GM12878 (cell line): Measurements from ENCODE around the gene TCF7. TPM values are rescaled to one million over a fixed set of nuclear protein-coding genes. Genes with fewer than 3 reads are reported as not detected.

Source experiments
- CBFB ChIP-seq: IDR thresholded peaks from 2 replicates; pipeline ENCODE4 v1.6.1; 2016; ENCODE audit warnings: antibody characterized with exemption, low read depth
- CHD4 ChIP-seq: fragments of 200-600 bp; sonication (generic); IDR thresholded peaks from 2 replicates; pipeline ENCODE4 v1.6.1; 2016; ENCODE audit warnings: mild to moderate bottlenecking
- E2F8 ChIP-seq: fragments of 450-650 bp; IDR thresholded peaks from 2 replicates; pipeline ENCODE4 v1.6.1; 2018; ENCODE audit warnings: mild to moderate bottlenecking, low read depth, moderate library complexity; ENCODE audit not compliant: partially characterized antibody
- FOXK2 ChIP-seq: fragments of 450-650 bp; IDR thresholded peaks from 2 replicates; pipeline ENCODE4 v1.6.1; 2017; ENCODE audit warnings: mild to moderate bottlenecking, moderate library complexity
- IRF4 ChIP-seq: IDR thresholded peaks from 2 replicates; pipeline ENCODE4 v1.6.1; 2011; ENCODE audit warnings: low read depth, low read length
- MEF2A ChIP-seq: IDR thresholded peaks from 2 replicates; pipeline ENCODE4 v1.6.1; 2011; ENCODE audit warnings: low read depth, mild to moderate bottlenecking, low read length, moderate library complexity; ENCODE audit not compliant: insufficient read depth
- MEF2B ChIP-seq: fragments of 450-650 bp; IDR thresholded peaks from 2 replicates; pipeline ENCODE4 v1.6.1; 2018; ENCODE audit warnings: mild to moderate bottlenecking, moderate library complexity; ENCODE audit not compliant: partially characterized antibody, poor library complexity, severe bottlenecking
- NFYB ChIP-seq: IDR thresholded peaks from 2 replicates; pipeline ENCODE4 v1.6.1; 2011; ENCODE audit warnings: low read depth, mild to moderate bottlenecking, low read length, improper control_type of control experiment, moderate library complexity; ENCODE audit not compliant: insufficient read depth
- PAX5 ChIP-seq: IDR thresholded peaks from 2 replicates; pipeline ENCODE4 v1.6.1; 2011; ENCODE audit warnings: low read depth, low read length, borderline replicate concordance
- PBX3 ChIP-seq: IDR thresholded peaks from 2 replicates; pipeline ENCODE4 v1.6.1; 2011; ENCODE audit warnings: mild to moderate bottlenecking, low read depth, low read length, moderate library complexity; ENCODE audit not compliant: insufficient replicate concordance
- RAD51 ChIP-seq: fragments of 450-650 bp; IDR thresholded peaks from 2 replicates; pipeline ENCODE4 v1.6.1; 2016; ENCODE audit warnings: moderate library complexity, mild to moderate bottlenecking, inconsistent platforms
- RB1 ChIP-seq: fragments of 450-650 bp; formaldehyde crosslinking; IDR thresholded peaks from 2 replicates; pipeline ENCODE4 v1.6.1; 2017; ENCODE audit warnings: mild to moderate bottlenecking, borderline replicate concordance
- SIN3A ChIP-seq: IDR thresholded peaks from 2 replicates; pipeline ENCODE4 v1.6.1; 2012; ENCODE audit warnings: low read depth, low read length, improper control_type of control experiment
- SREBF1 ChIP-seq: IDR thresholded peaks from 2 replicates; pipeline ENCODE4 v1.6.1; 2012; ENCODE audit warnings: mild to moderate bottlenecking, low read length
- STAT1 ChIP-seq: fragments of 450-650 bp; conservative IDR thresholded peaks from 2 replicates; pipeline ENCODE4 v1.6.1; 2014; ENCODE audit warnings: antibody characterized with exemption, mild to moderate bottlenecking
- ZNF24 ChIP-seq: fragments of 450-650 bp; IDR thresholded peaks from 2 replicates; pipeline ENCODE4 v1.6.1; 2017; ENCODE audit warnings: antibody characterized with exemption, mild to moderate bottlenecking
- ZNF384 ChIP-seq: IDR thresholded peaks from 2 replicates; pipeline ENCODE4 v1.6.1; 2012; ENCODE audit warnings: low read depth, mild to moderate bottlenecking, low read length, improper control_type of control experiment, borderline replicate concordance
- polyA plus RNA-seq, 11 experiments: library from polyadenylated mRNA; depleted of rRNA in 4 of 11; unstranded in 6 of 11; stranded (reverse) in 5 of 11; fragments of >200 nt; fragmentation: Nextera tagmentation in 4 of 11; fragmentation: Illumina TruSeq in 1 of 11; extraction: Ambion mirVana in 4 of 11; extraction: Trizol in 1 of 11; gene quantifications; 1 replicate in 1 of 11; 2 replicates in 10 of 11; pipeline versions ENCODE4 v1.2.1 to v1.2.3, GENCODE V29; 2011 to 2016; ENCODE audit warnings: inconsistent platforms in 2 of 11, missing spikeins in 2 of 11, low read depth in 1 of 11
- total RNA-seq, 4 experiments: library from RNA; depleted of rRNA in 3 of 4; stranded (reverse); fragments of >200 nt in 3 of 4; fragmentation: Illumina TruSeq in 1 of 4; extraction: Trizol in 1 of 4; gene quantifications; 2 replicates each; pipeline versions ENCODE4 v1.2.1 to v1.2.3, GENCODE V29; 2013 to 2021
- TF ChIP-seq, protein P1 (sequence below): fragments of 450-650 bp; IDR thresholded peaks from 2 replicates; pipeline ENCODE4 v1.6.1; 2017; ENCODE audit warnings: mild to moderate bottlenecking
- TF ChIP-seq, protein P2 (sequence below): fragments of 450-650 bp; IDR thresholded peaks from 2 replicates; pipeline ENCODE4 v1.6.1; 2017; ENCODE audit warnings: low read depth, mild to moderate bottlenecking, moderate library complexity
- TF ChIP-seq, protein P3 (sequence below): fragments of 450-650 bp; IDR thresholded peaks from 2 replicates; pipeline ENCODE4 v1.6.1; 2016; ENCODE audit warnings: mild to moderate bottlenecking

TCF7 gene
- total and polyA plus RNA-seq, 10 of the 15 experiments (the other 5 are each of a cell fraction or from before 2014, with no cell fraction given) = 10.0 to 60.2 (median 23.6) TPM

DNA sequence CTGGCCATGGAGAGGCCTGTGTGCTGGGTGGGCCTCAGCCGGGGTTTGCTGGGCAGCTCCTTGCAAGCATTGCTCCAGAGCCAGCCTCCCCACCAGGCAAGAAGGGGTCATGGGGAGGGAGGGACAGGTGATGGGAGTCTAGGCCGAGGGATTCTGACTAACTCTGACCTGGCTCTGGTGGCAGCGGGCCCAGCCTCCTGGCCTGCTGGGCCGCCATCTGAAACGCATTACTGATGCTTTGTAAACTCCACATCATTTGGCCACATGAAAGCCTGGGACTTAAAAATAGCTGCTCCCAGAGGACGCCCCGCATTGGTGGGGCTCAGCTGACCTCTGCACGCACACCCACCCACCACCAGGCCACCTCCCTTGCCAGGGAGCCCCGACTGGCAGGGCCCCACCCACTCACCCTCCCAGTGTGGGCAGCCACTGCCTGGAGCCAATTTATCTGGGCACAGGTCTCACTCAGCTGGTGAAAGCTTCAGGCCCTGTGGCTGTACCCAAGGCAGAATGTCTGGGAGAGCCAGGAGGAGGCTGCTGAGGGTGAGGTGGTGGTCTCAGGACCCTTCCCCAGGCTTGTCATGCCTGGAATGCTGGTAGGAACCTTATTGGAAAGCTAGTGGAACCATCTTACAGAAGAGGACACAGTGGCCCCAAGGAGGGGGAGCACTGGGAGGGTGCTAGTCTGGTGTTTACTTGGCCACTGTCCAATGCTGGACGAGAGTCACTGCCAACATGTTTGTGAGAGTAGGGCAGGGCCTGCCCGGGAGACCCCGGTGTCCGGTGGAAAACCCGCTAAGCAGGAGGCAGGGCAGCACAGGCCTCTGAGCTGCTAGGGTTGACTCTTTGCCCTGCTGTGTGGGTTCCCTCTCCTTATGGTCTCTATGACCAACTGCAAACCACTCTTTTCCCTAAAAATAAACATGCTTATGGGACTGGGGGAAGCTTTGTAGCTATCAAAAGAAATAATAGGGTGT lies 10.8 kb downstream of the TCF7 start (continued):
- TF ChIP-seq ZNF24 (no peak), IRF4 (no peak), NFYB (no peak), MEF2B (peak; percentile 67), E2F8 (no peak), SIN3A (no peak), STAT1 (no peak), PAX5 (no peak), FOXK2 (no peak), SREBF1 (no peak), MEF2A (0 out of 2 replicates have a peak, but pooled peaks have one; percentile 24), CHD4 (no peak), ZNF384 (no peak), RAD51 (no peak), RB1 (no peak), PBX3 (no peak), CBFB (0 out of 2 replicates have a peak, but pooled peaks have one; percentile 30)
- TF ChIP-seq, protein P1, sequence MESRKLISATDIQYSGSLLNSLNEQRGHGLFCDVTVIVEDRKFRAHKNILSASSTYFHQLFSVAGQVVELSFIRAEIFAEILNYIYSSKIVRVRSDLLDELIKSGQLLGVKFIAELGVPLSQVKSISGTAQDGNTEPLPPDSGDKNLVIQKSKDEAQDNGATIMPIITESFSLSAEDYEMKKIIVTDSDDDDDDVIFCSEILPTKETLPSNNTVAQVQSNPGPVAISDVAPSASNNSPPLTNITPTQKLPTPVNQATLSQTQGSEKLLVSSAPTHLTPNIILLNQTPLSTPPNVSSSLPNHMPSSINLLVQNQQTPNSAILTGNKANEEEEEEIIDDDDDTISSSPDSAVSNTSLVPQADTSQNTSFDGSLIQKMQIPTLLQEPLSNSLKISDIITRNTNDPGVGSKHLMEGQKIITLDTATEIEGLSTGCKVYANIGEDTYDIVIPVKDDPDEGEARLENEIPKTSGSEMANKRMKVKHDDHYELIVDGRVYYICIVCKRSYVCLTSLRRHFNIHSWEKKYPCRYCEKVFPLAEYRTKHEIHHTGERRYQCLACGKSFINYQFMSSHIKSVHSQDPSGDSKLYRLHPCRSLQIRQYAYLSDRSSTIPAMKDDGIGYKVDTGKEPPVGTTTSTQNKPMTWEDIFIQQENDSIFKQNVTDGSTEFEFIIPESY = no peak
- TF ChIP-seq, protein P2, sequence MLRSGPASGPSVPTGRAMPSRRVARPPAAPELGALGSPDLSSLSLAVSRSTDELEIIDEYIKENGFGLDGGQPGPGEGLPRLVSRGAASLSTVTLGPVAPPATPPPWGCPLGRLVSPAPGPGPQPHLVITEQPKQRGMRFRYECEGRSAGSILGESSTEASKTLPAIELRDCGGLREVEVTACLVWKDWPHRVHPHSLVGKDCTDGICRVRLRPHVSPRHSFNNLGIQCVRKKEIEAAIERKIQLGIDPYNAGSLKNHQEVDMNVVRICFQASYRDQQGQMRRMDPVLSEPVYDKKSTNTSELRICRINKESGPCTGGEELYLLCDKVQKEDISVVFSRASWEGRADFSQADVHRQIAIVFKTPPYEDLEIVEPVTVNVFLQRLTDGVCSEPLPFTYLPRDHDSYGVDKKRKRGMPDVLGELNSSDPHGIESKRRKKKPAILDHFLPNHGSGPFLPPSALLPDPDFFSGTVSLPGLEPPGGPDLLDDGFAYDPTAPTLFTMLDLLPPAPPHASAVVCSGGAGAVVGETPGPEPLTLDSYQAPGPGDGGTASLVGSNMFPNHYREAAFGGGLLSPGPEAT = no peak
- TF ChIP-seq, protein P3, sequence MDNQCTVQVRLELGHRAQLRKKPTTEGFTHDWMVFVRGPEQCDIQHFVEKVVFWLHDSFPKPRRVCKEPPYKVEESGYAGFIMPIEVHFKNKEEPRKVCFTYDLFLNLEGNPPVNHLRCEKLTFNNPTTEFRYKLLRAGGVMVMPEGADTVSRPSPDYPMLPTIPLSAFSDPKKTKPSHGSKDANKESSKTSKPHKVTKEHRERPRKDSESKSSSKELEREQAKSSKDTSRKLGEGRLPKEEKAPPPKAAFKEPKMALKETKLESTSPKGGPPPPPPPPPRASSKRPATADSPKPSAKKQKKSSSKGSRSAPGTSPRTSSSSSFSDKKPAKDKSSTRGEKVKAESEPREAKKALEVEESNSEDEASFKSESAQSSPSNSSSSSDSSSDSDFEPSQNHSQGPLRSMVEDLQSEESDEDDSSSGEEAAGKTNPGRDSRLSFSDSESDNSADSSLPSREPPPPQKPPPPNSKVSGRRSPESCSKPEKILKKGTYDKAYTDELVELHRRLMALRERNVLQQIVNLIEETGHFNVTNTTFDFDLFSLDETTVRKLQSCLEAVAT = no peak
